CD1c-positive myeloid dendritic cell (primary cell): Measurements from ENCODE around the gene C5orf63.
"Not testable (repeated sequence)": the region's sequence is repeated elsewhere in the genome, so short reads cannot be mapped to it uniquely, and the experiment has no call there.

Experiments used
- DNase-seq: peaks from one replicate; pipeline ENCODE4 v3.0.0-alpha.2; 2016; ENCODE audit errors: extremely low spot score

Gene C5orf63

GRCh38 chr5:127031147-127031862 lies 42.0 kb downstream of the C5orf63 start:
- DNase-seq: peak; percentile 9

- DNase-seq: peak; percentile 98
Observed at GRCh38 chr5:127030259-127031146, 42.8 kb downstream of the C5orf63 start, which contains the start of gene MARCHF3. MARCHF3 (minus strand) TSS chr5:127030558; CDS start chr5:126918171, 112,387 bp downstream.

- peak; percentile 54 for DNase-seq
Observed at GRCh38 chr5:127029581-127030258, 43.6 kb downstream of the C5orf63 start.

- DNase-seq: peak; percentile 25
Observed at GRCh38 chr5:127028822-127029457, 44.4 kb downstream of the C5orf63 start.

GRCh38 chr5:127027539-127027938 lies 45.8 kb downstream of the C5orf63 start:
- DNase-seq: no peak

- DNase-seq: no peak
Observed at GRCh38 chr5:127026166-127026565, 47.1 kb downstream of the C5orf63 start.

GRCh38 chr5:127025467-127025866 lies 47.8 kb downstream of the C5orf63 start:
- no peak for DNase-seq

- no peak for DNase-seq
Observed at GRCh38 chr5:127024821-127025220, 48.5 kb downstream of the C5orf63 start.

- not testable (repeated sequence) for DNase-seq
Observed at GRCh38 chr5:127023552-127024191, 49.6 kb downstream of the C5orf63 start.

GRCh38 chr5:127022846-127023245 lies 50.5 kb downstream of the C5orf63 start:
- no peak for DNase-seq

GRCh38 chr5:127019928-127020327 lies 53.4 kb downstream of the C5orf63 start:
- no peak for DNase-seq

- DNase-seq: not testable (repeated sequence)
Observed at GRCh38 chr5:127016722-127017121, 56.6 kb downstream of the C5orf63 start.

- DNase-seq: no peak
Observed at GRCh38 chr5:127015716-127016115, 57.6 kb downstream of the C5orf63 start.

GRCh38 chr5:127014573-127014972 lies 58.7 kb downstream of the C5orf63 start:
- peak; percentile 57 for DNase-seq

- no peak for DNase-seq
Observed at GRCh38 chr5:127013407-127013806, 59.9 kb downstream of the C5orf63 start.

GRCh38 chr5:127012916-127013315 lies 60.4 kb downstream of the C5orf63 start:
- DNase-seq: no peak

- no peak for DNase-seq
Observed at GRCh38 chr5:127011961-127012644, 61.2 kb downstream of the C5orf63 start.

GRCh38 chr5:127011153-127011552 lies 62.1 kb downstream of the C5orf63 start:
- DNase-seq: no peak

- DNase-seq: no peak
Observed at GRCh38 chr5:127010362-127010761, 62.9 kb downstream of the C5orf63 start.

GRCh38 chr5:127009784-127010183 lies 63.5 kb downstream of the C5orf63 start:
- DNase-seq: no peak
